Fibroblast of mammary gland (primary cell): ENCODE measurements around the gene EFCAB11.

Experiments used
- DNase-seq: peaks from one replicate; pipeline ENCODE4 v3.0.0-alpha.2; 2010; ENCODE audit warnings: low read depth
- H3K4me3 ChIP-seq: 2 replicates; pipeline ENCODE4 v1.5.1; 2011; ENCODE audit warnings: low read depth, mild to moderate bottlenecking, low read length, moderate library complexity; ENCODE audit not compliant: control insufficient read depth
- TF ChIP-seq, protein P1 (sequence below): conservative IDR thresholded peaks from 2 replicates; pipeline ENCODE4 v1.5.1; 2011; ENCODE audit warnings: low read depth, low read length, inconsistent platforms; ENCODE audit not compliant: control insufficient read depth, insufficient read depth

EFCAB11 gene

DNA sequence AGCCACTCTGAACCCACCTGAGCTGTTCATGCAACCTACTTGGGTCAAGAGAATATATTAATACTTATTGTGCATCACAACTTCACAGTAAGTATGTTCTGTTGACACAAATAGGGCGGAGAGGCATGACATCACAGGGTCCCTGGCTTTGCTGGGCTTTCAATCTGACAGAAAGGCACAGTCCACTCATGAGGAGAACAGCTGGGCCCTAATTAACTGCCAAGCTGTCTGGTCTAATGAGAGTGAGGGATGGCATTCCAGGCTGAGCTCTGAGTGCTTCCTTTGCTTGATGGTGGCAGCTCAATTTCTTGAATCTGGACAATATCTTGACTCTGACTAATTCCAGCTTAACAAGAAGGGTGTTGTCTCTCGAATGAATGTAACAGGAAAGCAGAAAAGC lies 2.0 kb downstream of the EFCAB11 start:
- TF ChIP-seq, protein P1, sequence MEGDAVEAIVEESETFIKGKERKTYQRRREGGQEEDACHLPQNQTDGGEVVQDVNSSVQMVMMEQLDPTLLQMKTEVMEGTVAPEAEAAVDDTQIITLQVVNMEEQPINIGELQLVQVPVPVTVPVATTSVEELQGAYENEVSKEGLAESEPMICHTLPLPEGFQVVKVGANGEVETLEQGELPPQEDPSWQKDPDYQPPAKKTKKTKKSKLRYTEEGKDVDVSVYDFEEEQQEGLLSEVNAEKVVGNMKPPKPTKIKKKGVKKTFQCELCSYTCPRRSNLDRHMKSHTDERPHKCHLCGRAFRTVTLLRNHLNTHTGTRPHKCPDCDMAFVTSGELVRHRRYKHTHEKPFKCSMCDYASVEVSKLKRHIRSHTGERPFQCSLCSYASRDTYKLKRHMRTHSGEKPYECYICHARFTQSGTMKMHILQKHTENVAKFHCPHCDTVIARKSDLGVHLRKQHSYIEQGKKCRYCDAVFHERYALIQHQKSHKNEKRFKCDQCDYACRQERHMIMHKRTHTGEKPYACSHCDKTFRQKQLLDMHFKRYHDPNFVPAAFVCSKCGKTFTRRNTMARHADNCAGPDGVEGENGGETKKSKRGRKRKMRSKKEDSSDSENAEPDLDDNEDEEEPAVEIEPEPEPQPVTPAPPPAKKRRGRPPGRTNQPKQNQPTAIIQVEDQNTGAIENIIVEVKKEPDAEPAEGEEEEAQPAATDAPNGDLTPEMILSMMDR, result no peak
- DNase-seq, result no peak
- no peak overlapping the region for H3K4me3 ChIP-seq

DNA sequence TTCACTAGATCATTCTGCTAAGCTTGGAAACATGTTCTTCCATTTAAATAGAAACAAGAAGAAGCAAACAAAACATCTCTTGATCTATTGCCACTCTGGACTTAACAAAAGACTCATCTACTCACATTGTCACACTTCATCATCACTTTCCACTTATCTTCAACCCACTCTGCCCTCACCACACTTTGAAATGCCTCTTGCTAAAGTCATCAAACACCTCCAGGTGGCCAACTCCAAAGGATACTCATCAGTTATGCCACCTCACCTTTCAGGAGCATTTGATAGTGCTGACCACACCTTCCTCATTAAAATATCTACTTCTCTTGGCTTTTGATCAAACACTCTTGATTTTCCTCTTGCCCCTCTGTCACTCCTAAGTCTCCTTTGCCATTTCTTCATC lies 7.2 kb downstream of the EFCAB11 start:
- no peak overlapping the region for H3K4me3 ChIP-seq
- DNase-seq, result no peak
- TF ChIP-seq, protein P1, result no peak

DNA sequence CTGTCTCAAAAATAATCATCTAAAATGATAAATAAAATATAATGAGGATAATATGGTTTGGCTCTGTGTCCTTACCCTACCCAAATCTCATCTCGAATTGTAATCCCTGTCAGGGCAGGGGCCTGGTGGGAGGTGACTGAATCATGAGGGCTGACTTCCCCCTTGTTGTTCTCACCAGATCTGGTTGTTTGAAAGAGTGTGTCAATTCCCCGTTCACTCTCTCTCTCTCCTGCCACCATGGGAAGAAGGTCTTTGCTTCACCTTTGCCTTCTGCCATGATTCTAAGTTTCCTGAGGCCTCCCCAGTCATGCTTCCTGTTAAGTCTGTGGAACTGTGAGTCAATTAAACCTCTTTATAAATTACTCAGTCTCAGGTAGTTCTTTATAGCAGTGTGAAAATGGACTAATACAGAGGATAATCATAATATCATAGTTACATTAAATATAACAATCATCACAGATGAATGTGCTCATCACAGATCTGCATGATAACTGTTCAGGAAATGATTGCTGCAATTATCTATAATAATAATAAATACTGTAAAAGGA lies 12.6 kb downstream of the EFCAB11 start:
- no peak for DNase-seq
- TF ChIP-seq, protein P1, result no peak
- H3K4me3 ChIP-seq, result no peak overlapping the region

DNA sequence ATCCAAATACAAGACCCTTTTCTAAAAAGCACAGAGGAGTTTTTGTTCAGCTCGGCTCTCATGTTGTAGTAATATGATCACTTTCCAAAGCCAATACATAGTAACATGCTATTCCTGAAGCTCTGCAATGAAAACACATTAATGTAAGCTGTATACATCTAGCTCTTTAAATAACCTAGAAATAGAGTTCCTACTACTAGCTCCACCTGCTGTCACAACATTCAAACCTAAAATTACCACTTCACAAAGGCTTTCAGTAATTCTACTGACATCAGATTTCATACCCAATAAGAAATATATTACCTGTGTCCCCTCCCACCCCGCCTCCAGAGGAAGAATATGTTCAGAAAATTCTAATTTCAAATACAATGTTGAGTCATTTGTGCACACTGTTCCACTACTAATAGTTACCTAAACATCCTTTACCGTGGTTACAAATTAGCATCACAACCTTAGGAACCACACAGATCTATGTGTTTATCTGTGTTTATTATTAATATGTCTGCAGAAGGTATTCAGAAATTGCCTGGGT lies 17.8 kb downstream of the EFCAB11 start:
- H3K4me3 ChIP-seq, result no peak overlapping the region
- TF ChIP-seq, protein P1, result no peak
- DNase-seq, result no peak

DNA sequence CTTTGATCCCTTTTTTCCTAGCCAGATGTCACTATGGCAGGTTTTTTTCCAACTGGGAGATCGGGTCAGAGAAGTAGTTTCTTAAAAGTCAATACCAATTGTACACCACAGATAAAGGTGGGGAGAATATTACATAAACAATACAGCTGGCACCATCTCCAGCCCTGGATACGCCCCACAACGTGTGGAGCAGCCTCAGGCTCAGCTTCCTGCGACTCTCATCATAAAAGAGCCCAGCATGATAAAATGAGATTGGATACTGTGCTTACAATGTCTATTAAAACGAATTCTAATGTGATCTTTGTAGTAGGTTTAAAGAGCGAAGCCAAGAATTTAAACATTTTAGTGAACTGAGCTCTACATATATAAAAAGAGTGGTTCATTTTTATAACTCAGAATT lies 21.5 kb downstream of the EFCAB11 start:
- TF ChIP-seq, protein P1, result no peak
- no peak for DNase-seq
- H3K4me3 ChIP-seq, result no peak overlapping the region

DNA sequence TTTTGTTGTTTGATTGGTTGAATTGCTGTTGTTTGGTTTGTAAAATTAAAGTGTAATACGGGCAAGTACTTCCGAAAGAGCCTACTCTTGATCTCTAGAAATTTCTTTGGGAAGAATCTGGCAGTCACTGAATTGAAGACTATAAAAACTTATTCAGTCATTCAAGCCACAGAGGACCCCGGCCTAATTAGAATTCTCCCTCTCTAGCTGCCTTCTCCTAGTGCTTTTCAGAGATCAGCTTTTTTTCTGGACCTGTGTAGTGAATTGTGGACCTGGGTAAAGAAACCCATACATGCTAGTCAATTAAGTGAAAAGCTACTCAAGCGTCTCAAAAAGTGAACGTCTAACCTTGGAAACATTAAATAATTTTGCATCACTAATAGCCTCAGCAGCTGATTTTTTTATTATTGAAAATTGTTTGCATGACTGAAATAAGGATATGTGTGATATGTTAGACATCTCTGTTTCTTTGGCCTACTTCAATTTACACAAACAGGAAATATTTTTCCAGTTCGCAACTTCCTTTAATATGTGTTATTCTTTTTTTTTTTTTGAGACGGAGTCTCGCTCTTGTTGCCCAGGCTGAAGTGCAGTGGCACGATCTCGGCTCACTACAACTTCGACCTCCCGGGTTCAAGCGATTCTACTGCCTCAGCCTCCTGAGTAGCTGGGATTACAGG lies 27.2 kb downstream of the EFCAB11 start:
- TF ChIP-seq, protein P1, result no peak
- no peak overlapping the region for H3K4me3 ChIP-seq
- no peak for DNase-seq
